ENCODE results near the gene FLII. TPM values are rescaled to one million over a fixed set of nuclear protein-coding genes. Genes with fewer than 3 reads are reported as not detected.

FLII gene
- total RNA-seq, 1 experiment from 2014 or later: 343 TPM

GRCh38 chr17:18233803-18234518 lies 24.6 kb downstream of the FLII start:
- no peak for TF ChIP-seq CTCF (IDR thresholded peaks at IDR 0.05; ENCODE audit: insufficient read depth in 1 of 2, low read depth in 1 of 2, low read length in 1 of 2, severe bottlenecking in 1 of 2, unreplicated experiment in 1 of 2)
- Histone ChIP-seq H3K27me3 (replicated peaks; ENCODE audit: control insufficient read depth, insufficient read depth, low read length) (no peaks in the 10 kb centered on the region), H3K4me1 (no peaks in the 10 kb centered on the region), H3K9me3 (no peaks in the 10 kb centered on the region), H3K4me3 (ENCODE audit: low read depth, low read length) (no peak overlapping the region), H3K36me3 (ENCODE audit: control insufficient read depth, insufficient read depth, low read length) (peaks cover 6% of the 10 kb centered on the region)
- POLR2A ChIA-PET: no interaction called here
- Mint-ChIP-seq H3K4me3 (ENCODE audit: unreplicated experiment) (no peak overlapping the region), H3K27me3 (ENCODE audit: insufficient read depth, unreplicated experiment) (no peaks in the 10 kb centered on the region), H3K9me3 (ENCODE audit: unreplicated experiment) (no peaks in the 10 kb centered on the region), H3K27ac (ENCODE audit: unreplicated experiment) (no peak overlapping the region), H3K36me3 (ENCODE audit: insufficient read depth, unreplicated experiment) (peaks cover 8% of the 10 kb centered on the region), H3K4me1 (ENCODE audit: low read depth, unreplicated experiment) (no peaks in the 10 kb centered on the region)
- DNase-seq: no peak
- intact Hi-C loops (cut with micrococcal nuclease; ENCODE audit: unreplicated experiment): no loop called here
- CTCF ChIA-PET: no interaction called here
- no TSS peak for BruUV-seq (replicated peaks)

GRCh38 chr17:18231164-18231563 lies 27.4 kb downstream of the FLII start:
- H3K9me3 Mint-ChIP-seq (ENCODE audit: unreplicated experiment): no peaks in the 10 kb centered on the region
- no peak overlapping the region for H3K4me3 Mint-ChIP-seq (ENCODE audit: unreplicated experiment)
- ChIA-PET CTCF (no interaction called here), POLR2A (no interaction called here)
- Histone ChIP-seq H3K4me1 (peaks cover 9% of the 10 kb centered on the region), H3K36me3 (ENCODE audit: control insufficient read depth, insufficient read depth, low read length) (peaks cover 5% of the 10 kb centered on the region), H3K4me3 (ENCODE audit: low read depth, low read length) (no peak overlapping the region), H3K27me3 (replicated peaks; ENCODE audit: control insufficient read depth, insufficient read depth, low read length) (no peaks in the 10 kb centered on the region), H3K9me3 (no peaks in the 10 kb centered on the region)
- H3K27me3 Mint-ChIP-seq (ENCODE audit: insufficient read depth, unreplicated experiment): no peaks in the 10 kb centered on the region
- intact Hi-C loops (cut with micrococcal nuclease; ENCODE audit: unreplicated experiment): no loop called here
- TF ChIP-seq CTCF (IDR thresholded peaks at IDR 0.05; ENCODE audit: insufficient read depth in 1 of 2, low read depth in 1 of 2, low read length in 1 of 2, severe bottlenecking in 1 of 2, unreplicated experiment in 1 of 2): no peak
- no peak for DNase-seq
- peaks cover 19% of the 10 kb centered on the region for H3K4me1 Mint-ChIP-seq (ENCODE audit: low read depth, unreplicated experiment)
- peaks cover 6% of the 10 kb centered on the region for H3K36me3 Mint-ChIP-seq (ENCODE audit: insufficient read depth, unreplicated experiment)
- no TSS peak for BruUV-seq (replicated peaks)
- H3K27ac Mint-ChIP-seq (ENCODE audit: unreplicated experiment): no peak overlapping the region

- no peaks in the 10 kb centered on the region for H3K9me3 ChIP-seq
- Mint-ChIP-seq H3K4me3 (ENCODE audit: unreplicated experiment) (no peak overlapping the region), H3K27ac (ENCODE audit: unreplicated experiment) (no peak overlapping the region), H3K9me3 (ENCODE audit: unreplicated experiment) (no peaks in the 10 kb centered on the region), H3K27me3 (ENCODE audit: insufficient read depth, unreplicated experiment) (no peaks in the 10 kb centered on the region), H3K36me3 (ENCODE audit: insufficient read depth, unreplicated experiment) (no peaks in the 10 kb centered on the region), H3K4me1 (ENCODE audit: low read depth, unreplicated experiment) (peaks cover 21% of the 10 kb centered on the region)
- BruUV-seq (replicated peaks): no TSS peak
- no peak for DNase-seq
- H3K36me3 ChIP-seq (ENCODE audit: control insufficient read depth, insufficient read depth, low read length): peaks cover 2% of the 10 kb centered on the region
- H3K27me3 ChIP-seq (replicated peaks; ENCODE audit: control insufficient read depth, insufficient read depth, low read length): no peaks in the 10 kb centered on the region
- intact Hi-C loops (cut with micrococcal nuclease; ENCODE audit: unreplicated experiment): no loop called here
- no peak overlapping the region for H3K4me3 ChIP-seq (ENCODE audit: low read depth, low read length)
- TF ChIP-seq CTCF (IDR thresholded peaks at IDR 0.05; ENCODE audit: insufficient read depth in 1 of 2, low read depth in 1 of 2, low read length in 1 of 2, severe bottlenecking in 1 of 2, unreplicated experiment in 1 of 2): no peak
- H3K4me1 ChIP-seq: peaks cover 10% of the 10 kb centered on the region
- ChIA-PET POLR2A (no interaction called here), CTCF (no interaction called here)
Measured at GRCh38 chr17:18230288-18231141, 28.0 kb downstream of the FLII start.
